Measurements from ENCODE around the gene FYN.

GRCh38 chr6:111623046-111623718 lies 250.1 kb downstream of the FYN start:
- TF ChIP-seq CTCF (conservative IDR thresholded peaks at IDR 0.05) (no peak), ZFX (IDR thresholded peaks at IDR 0.05) (no peak)

All from C4-2B (cell line).